HG02571 (cell line): ENCODE results near the gene TMEM120B.

ENCODE experiments used
- ATAC-seq: cut with Tn5 transposase; IDR thresholded peaks from one replicate; pipeline ENCODE4 v1.9.1; 2021; ENCODE audit warnings: mild to moderate bottlenecking, moderate library complexity; ENCODE audit not compliant: unreplicated experiment

TMEM120B gene

GRCh38 chr12:121801595-121802484, 89.3 kb downstream of the TMEM120B start:
- no peak for ATAC-seq

GRCh38 chr12:121802485-121802842, 89.9 kb downstream of the TMEM120B start:
- ATAC-seq, result no peak

GRCh38 chr12:121802843-121803698, 90.5 kb downstream of the TMEM120B start:
- ATAC-seq, result peak; percentile 25

- no peak for ATAC-seq
Observed at GRCh38 chr12:121803861-121804416, 91.4 kb downstream of the TMEM120B start, which contains the start of gene SETD1B. Gene SETD1B (plus strand): TSS chr12:121804009. CDS start chr12:121804738, 729 bp downstream.

GRCh38 chr12:121804417-121805111, 92.0 kb downstream of the TMEM120B start:
- no peak for ATAC-seq

- no peak for ATAC-seq
Observed at GRCh38 chr12:121805171-121806008, 92.8 kb downstream of the TMEM120B start.

GRCh38 chr12:121806009-121806545, 93.5 kb downstream of the TMEM120B start:
- no peak for ATAC-seq

- ATAC-seq, result no peak
Observed at GRCh38 chr12:121806546-121807423, 94.2 kb downstream of the TMEM120B start.

- no peak for ATAC-seq
Observed at GRCh38 chr12:121807642-121808347, 95.2 kb downstream of the TMEM120B start.

GRCh38 chr12:121808623-121809022, 96.1 kb downstream of the TMEM120B start:
- ATAC-seq, result no peak

- ATAC-seq, result no peak
Observed at GRCh38 chr12:121809712-121810116, 97.2 kb downstream of the TMEM120B start.

- ATAC-seq, result no peak
Observed at GRCh38 chr12:121810234-121810817, 97.8 kb downstream of the TMEM120B start.

GRCh38 chr12:121810833-121811433, 98.4 kb downstream of the TMEM120B start:
- ATAC-seq, result no peak

GRCh38 chr12:121811434-121812319, 99.1 kb downstream of the TMEM120B start:
- ATAC-seq, result peak; percentile 55

- no peak for ATAC-seq
Observed at GRCh38 chr12:121812320-121812871, 99.8 kb downstream of the TMEM120B start.
